22Rv1 (cell line): ENCODE data around the gene SCAPER.
A peak's percentile ranks its signal among the peaks of the same experiment; 100 is the strongest.

Source experiments
- H3K27ac ChIP-seq: fragments of 450-650 bp; 2 replicates; pipeline ENCODE4 v1.5.1; 2017
- ZFX ChIP-seq: fragments of 450-650 bp; IDR thresholded peaks from 2 replicates; pipeline ENCODE4 v1.6.1; 2017; ENCODE audit warnings: antibody characterized with exemption, borderline replicate concordance
- TF ChIP-seq, protein P1 (sequence below): fragments of 450-650 bp; IDR thresholded peaks from 2 replicates; pipeline ENCODE4 v1.5.1; 2017; ENCODE audit warnings: mild to moderate bottlenecking

Gene SCAPER

DNA sequence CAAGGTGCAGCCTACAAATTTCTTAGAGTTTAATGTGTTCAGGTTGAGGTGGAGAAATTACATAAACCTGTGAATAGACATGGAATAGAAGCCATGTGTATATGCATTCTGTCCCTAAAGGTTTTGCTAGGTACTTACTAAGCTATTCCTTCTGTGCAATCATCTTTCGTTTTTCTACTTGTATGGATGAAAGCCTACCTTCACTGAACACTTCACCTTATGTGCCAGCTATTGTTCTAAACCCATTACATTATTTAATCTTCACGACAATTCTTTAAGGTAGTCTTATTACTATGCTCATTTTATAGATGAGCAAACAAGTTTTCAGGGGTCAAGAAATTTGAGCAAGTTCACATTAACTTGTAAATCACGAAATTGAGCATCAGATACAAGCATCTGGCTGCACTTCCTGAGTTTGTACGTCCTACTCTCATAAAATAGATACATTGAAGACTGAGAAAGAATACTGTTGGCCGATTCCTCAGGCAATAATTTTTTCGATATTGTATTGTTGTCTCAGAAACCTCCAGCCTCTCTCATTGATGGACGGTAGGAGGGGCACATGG, 25.8 kb upstream of the SCAPER start:
- H3K27ac ChIP-seq: peak overlapping the region; percentile 72
- no peak for TF ChIP-seq ZFX
- TF ChIP-seq, protein P1, sequence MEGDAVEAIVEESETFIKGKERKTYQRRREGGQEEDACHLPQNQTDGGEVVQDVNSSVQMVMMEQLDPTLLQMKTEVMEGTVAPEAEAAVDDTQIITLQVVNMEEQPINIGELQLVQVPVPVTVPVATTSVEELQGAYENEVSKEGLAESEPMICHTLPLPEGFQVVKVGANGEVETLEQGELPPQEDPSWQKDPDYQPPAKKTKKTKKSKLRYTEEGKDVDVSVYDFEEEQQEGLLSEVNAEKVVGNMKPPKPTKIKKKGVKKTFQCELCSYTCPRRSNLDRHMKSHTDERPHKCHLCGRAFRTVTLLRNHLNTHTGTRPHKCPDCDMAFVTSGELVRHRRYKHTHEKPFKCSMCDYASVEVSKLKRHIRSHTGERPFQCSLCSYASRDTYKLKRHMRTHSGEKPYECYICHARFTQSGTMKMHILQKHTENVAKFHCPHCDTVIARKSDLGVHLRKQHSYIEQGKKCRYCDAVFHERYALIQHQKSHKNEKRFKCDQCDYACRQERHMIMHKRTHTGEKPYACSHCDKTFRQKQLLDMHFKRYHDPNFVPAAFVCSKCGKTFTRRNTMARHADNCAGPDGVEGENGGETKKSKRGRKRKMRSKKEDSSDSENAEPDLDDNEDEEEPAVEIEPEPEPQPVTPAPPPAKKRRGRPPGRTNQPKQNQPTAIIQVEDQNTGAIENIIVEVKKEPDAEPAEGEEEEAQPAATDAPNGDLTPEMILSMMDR: no peak

DNA sequence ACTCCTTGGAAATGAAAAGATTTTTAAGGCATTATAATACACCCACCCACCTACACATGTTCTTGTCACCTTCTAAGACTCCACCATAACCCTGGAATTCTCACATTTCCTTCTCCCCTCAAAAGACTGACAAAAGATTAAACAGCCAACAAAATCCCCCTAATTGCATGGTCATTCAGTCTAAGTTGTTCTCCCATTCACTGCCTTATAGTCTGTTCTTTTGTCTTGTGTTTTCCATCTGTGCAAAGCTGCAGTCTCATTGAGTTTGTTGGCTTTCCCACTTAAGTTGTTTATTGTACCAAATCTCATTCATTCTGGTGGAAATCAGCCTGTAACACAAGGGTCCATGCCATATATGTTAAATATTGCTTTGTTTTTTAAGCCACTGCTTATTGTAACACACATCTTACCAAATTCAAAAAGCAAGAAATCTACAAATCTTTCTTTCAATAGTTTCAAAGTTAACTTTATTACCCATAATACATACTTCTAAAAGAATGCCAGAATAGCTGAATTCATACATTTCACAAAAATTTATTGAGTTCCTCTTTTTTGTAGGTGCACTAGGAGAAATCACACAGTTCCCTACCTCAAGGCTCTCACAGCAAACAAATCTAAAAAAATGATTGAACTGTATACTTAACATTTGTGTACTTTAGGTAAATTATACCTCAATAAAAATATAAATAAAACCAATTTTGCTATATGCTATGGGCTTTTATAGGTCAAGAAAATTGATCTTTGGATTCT, 24.0 kb upstream of the SCAPER start:
- no peak overlapping the region for H3K27ac ChIP-seq
- TF ChIP-seq ZFX: no peak
- TF ChIP-seq, protein P1: no peak

DNA sequence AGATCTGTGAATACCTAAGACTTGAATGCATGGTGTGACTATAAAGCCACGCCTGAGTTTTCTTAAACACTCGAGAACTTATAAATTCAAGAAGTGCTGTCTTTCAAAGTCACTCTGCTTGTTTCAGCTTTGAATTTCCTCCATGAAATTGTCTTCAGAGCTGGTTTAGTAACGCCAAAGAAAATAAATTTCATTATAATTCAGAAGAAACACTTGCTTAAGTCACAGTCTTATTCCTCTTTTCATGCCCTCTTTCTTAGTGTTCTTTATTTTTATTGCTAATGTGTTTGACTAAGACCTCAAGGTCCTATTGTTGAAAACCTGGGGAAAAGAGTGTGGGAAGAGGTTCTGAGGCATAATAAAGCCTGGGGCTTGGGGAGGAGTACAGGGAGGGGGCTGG, 23.1 kb upstream of the SCAPER start:
- no peak overlapping the region for H3K27ac ChIP-seq
- TF ChIP-seq, protein P1: no peak
- TF ChIP-seq ZFX: no peak

DNA sequence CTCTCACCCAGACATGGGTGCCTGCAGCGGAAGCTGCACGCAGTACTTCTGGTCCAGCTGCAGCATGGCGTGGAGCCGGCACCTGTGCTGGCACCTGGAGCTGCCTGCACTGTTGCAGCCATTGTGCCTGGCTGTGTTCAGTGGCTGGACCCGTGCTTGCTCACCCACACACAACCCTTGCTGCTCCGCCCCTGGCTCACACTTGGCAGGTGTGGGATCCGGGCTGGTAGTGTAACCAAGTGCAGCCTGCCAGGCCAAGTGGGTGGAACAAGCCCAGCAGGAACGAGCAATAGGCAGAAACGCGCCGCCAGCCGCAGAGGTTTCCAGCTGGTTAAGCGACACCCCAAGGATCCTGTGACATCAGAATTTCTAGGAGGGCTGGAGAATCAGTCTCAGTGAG, 11.2 kb upstream of the SCAPER start:
- H3K27ac ChIP-seq: no peak overlapping the region
- no peak for TF ChIP-seq ZFX
- TF ChIP-seq, protein P1: no peak

DNA sequence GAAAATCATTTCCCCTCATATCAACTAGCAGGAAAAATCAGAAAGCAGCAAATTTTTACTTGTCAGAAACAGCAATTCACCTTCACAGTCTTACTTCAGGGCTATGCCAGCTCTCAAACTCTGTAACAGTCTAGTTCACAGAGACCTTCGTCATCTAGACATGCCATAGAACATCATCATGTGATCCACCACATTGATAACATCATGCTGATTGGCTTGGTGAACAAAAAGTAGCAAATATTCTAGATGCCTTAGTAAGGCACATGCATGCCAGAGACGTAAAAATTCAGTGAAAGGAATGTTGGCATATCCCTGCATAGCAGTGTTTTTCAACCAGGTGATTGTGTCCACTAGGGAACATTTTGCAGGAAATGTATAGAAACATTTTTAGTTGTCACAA, 8.6 kb upstream of the SCAPER start:
- no peak overlapping the region for H3K27ac ChIP-seq
- TF ChIP-seq, protein P1: no peak
- TF ChIP-seq ZFX: no peak

DNA sequence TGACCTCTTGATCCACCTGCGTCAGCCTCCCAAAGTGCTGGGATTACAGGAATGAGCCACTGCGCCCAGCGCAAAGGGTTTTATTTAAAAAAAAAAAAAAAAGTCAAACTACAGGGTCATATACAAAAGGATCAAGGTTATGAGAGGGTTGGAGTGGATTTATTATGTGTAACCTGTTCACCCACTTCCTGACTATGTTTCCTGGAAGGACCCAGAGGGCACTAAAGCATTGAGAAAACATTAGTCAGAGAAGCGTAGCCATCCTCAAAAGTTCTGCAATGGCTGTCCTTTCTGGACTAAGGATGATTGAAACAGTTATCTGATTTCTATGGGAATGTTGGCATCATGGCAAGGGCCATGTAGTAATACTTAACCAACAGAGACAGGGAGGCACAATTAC, 7.3 kb upstream of the SCAPER start:
- H3K27ac ChIP-seq: no peak overlapping the region
- TF ChIP-seq, protein P1: no peak

DNA sequence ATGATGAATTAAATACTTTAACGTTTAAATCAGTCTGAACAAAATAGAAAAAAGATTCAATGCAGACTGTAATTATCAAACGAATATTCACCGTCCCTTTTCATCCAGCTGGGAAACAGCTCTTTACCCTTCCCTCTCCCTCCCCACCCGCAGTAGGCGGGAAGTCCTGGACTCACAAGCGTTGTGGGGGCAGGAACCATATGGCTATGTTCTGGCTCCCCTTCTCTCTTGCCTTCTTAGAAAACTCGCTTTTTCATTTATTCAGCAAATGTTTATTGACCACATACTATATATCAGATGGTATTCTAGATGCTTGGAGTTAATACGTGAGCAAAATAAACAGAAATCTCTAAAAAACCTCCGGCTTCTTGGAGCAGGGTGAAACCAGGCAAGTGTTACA, 715 bp upstream of the SCAPER start:
- peak overlapping the region; percentile 51 for H3K27ac ChIP-seq
- TF ChIP-seq, protein P1: no peak
- no peak for TF ChIP-seq ZFX
